ENCODE measurements around the gene EPHB3.

GRCh38 chr3:184604615-184605290, 43.2 kb downstream of the EPHB3 start:
- TF ChIP-seq, protein P1, sequence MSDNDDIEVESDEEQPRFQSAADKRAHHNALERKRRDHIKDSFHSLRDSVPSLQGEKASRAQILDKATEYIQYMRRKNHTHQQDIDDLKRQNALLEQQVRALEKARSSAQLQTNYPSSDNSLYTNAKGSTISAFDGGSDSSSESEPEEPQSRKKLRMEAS (IDR thresholded peaks at IDR 0.05; ENCODE audit: low read depth): no peak
- TF ChIP-seq CTCF (IDR thresholded peaks at IDR 0.05) (no peak), FOXJ3 (CRISPR knock-in tag; IDR thresholded peaks at IDR 0.05) (no peak), SIN3A (IDR thresholded peaks at IDR 0.05; ENCODE audit: borderline replicate concordance, low read depth, low read length) (no peak), YY1 (IDR thresholded peaks at IDR 0.05; ENCODE audit: low read depth) (no peak), EP300 (IDR thresholded peaks at IDR 0.05; ENCODE audit: borderline replicate concordance in 1 of 2, low read depth in 1 of 2, low read length in 1 of 2) (no peak), USF2 (IDR thresholded peaks at IDR 0.05; ENCODE audit: borderline replicate concordance, low read depth, low read length) (no peak), POLR2AphosphoS5 (IDR thresholded peaks at IDR 0.05; ENCODE audit: low read depth, low read length) (no peak), SMC3 (IDR thresholded peaks at IDR 0.05; ENCODE audit: low read depth, low read length) (no peak), EZH2phosphoT487 (IDR thresholded peaks at IDR 0.05; ENCODE audit: borderline replicate concordance, low read depth) (no peak), GABPA (IDR thresholded peaks at IDR 0.05; ENCODE audit: low read depth) (no peak)

All from SK-N-SH (cell line).